Activated T-cell treated with anti-CD3 and anti-CD28 coated beads, Interleukin-2, amount 50 U/mL, for 24 hours (primary cell): ENCODE data around the gene NTRK3.
A peak's percentile ranks its signal among the peaks of the same experiment; 100 is the strongest.

Experiments
- DNase-seq: peaks from one replicate; pipeline ENCODE4 v3.0.0-alpha.2; 2020
- H3K27ac Mint-ChIP-seq: 2 replicates; pipeline ENCODE4 v1.8.0; 2020; ENCODE audit warnings: mild to moderate bottlenecking, mixed read lengths
- H3K27me3 Mint-ChIP-seq: 2 replicates; pipeline ENCODE4 v1.8.0; 2020; ENCODE audit warnings: mixed read lengths
- H3K36me3 Mint-ChIP-seq: 2 replicates; pipeline ENCODE4 v1.8.0; 2020; ENCODE audit warnings: low read depth, mixed read lengths
- H3K4me1 Mint-ChIP-seq: 2 replicates; pipeline ENCODE4 v1.8.0; 2020; ENCODE audit warnings: low read depth, mixed read lengths
- H3K4me3 Mint-ChIP-seq: 2 replicates; pipeline ENCODE4 v1.8.0; 2020; ENCODE audit warnings: mild to moderate bottlenecking, moderate library complexity, mixed read lengths
- H3K9me3 Mint-ChIP-seq: 2 replicates; pipeline ENCODE4 v1.8.0; 2020; ENCODE audit warnings: mixed read lengths

NTRK3 gene

GRCh38 chr15:88246666-88247446 is 9.7 kb downstream of the NTRK3 start:
- Mint-ChIP-seq H3K36me3 (no peaks in the 10 kb centered on the region), H3K4me1 (peaks cover 7% of the 10 kb centered on the region), H3K27ac (no peak overlapping the region), H3K9me3 (no peaks in the 10 kb centered on the region), H3K27me3 (peaks cover 39% of the 10 kb centered on the region), H3K4me3 (no peak overlapping the region)
- peak; percentile 84 for DNase-seq

- no peak overlapping the region for H3K4me3 Mint-ChIP-seq
Observed at GRCh38 chr15:88246081-88246480, 10.5 kb downstream of the NTRK3 start.

GRCh38 chr15:88243895-88244787 is 12.4 kb downstream of the NTRK3 start:
- H3K36me3 Mint-ChIP-seq = no peaks in the 10 kb centered on the region
- no peaks in the 10 kb centered on the region for H3K9me3 Mint-ChIP-seq
- no peak overlapping the region for H3K4me3 Mint-ChIP-seq
- H3K27ac Mint-ChIP-seq = no peak overlapping the region
- H3K27me3 Mint-ChIP-seq = peaks cover 41% of the 10 kb centered on the region
- H3K4me1 Mint-ChIP-seq = peaks cover 7% of the 10 kb centered on the region
- DNase-seq = peak; percentile 37

More at GRCh38 chr15:88246081-88246480, 10.5 kb downstream of the NTRK3 start:
- H3K36me3 Mint-ChIP-seq = no peaks in the 10 kb centered on the region
- H3K4me1 Mint-ChIP-seq = peaks cover 7% of the 10 kb centered on the region
- no peaks in the 10 kb centered on the region for H3K9me3 Mint-ChIP-seq
- no peak overlapping the region for H3K27ac Mint-ChIP-seq
- peaks cover 39% of the 10 kb centered on the region for H3K27me3 Mint-ChIP-seq
- no peak for DNase-seq

DNA sequence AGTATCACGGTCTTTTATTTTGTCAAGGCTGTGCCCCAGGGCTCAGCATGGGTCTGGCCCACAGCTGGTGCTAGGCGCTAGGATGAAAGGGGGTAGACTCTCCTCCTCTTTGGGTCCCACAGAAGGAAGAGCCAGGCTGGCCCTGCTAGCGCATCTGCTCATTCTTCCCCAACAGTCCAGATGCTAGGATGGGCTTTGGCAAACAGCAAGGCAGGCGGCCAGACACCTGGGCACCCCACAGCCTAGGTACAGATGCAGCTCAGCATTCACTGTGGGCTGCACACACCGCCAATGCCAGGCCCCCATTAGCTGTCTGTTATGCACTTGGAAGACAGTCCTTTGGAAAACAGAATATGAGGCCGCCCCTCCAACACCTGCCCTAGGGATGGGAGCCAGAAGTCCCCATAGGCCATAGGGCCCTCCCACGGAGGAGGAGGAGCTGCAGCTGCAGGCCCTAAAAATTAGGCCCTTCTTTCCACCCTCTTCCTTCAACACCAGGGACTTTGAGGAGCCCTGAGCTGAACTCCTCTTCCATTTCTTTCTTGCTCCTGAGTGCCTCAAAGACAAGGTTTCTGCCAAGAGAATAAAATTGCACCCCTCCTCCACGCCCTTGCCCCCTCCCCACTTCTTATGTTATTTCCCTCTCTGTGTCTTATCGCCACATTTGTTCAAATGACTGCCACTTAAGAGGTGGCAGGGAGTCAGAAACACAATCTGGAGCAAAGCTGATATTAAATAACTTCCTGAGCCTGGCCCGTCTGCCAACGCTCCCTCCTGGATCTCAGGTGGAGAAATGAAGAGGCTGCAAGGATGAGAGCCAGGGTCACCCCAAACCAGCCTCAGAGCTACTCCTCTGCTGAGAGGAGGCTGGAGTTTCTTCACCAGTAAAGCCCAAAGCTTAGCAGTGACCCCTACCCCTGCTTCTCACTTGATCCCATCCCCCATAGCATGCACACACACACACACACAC is 13.7 kb downstream of the NTRK3 start:
- peaks cover 7% of the 10 kb centered on the region for H3K4me1 Mint-ChIP-seq
- H3K9me3 Mint-ChIP-seq = no peaks in the 10 kb centered on the region
- H3K27ac Mint-ChIP-seq = no peak overlapping the region
- DNase-seq = no peak
- no peak overlapping the region for H3K4me3 Mint-ChIP-seq
- peaks cover 41% of the 10 kb centered on the region for H3K27me3 Mint-ChIP-seq
- H3K36me3 Mint-ChIP-seq = no peaks in the 10 kb centered on the region

DNA sequence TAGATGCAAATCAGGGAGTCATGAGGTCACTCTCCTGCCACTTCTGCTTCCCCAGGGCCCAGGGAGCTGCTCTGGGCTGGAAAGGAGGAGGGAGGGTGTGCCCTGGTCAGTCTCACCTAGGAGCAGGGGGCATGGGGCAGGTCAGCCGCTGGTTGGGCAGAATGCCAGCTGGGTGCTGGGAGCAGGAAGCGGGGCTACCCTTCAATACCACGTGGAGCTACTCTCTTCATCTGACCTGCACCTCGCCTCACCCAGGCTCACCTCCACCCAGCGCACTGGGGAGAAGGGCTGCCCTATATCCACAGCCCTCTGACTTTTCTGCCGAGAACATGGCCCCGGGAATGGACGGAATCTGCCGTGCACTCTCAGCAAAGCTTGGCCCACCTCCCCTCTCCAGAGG is 15.1 kb downstream of the NTRK3 start:
- peaks cover 37% of the 10 kb centered on the region for H3K27me3 Mint-ChIP-seq
- H3K27ac Mint-ChIP-seq = no peak overlapping the region
- DNase-seq = no peak
- no peak overlapping the region for H3K4me3 Mint-ChIP-seq
- no peaks in the 10 kb centered on the region for H3K36me3 Mint-ChIP-seq
- H3K4me1 Mint-ChIP-seq = peaks cover under 1% of the 10 kb centered on the region
- H3K9me3 Mint-ChIP-seq = no peaks in the 10 kb centered on the region

GRCh38 chr15:88241060-88241459 is 15.5 kb downstream of the NTRK3 start:
- no peaks in the 10 kb centered on the region for H3K4me1 Mint-ChIP-seq
- no peak for DNase-seq

GRCh38 chr15:88239594-88239993 is 16.9 kb downstream of the NTRK3 start:
- Mint-ChIP-seq H3K4me1 (no peaks in the 10 kb centered on the region), H3K27me3 (peaks cover 34% of the 10 kb centered on the region), H3K9me3 (no peaks in the 10 kb centered on the region), H3K27ac (no peak overlapping the region), H3K4me3 (no peak overlapping the region), H3K36me3 (no peaks in the 10 kb centered on the region)
- DNase-seq = no peak

More at GRCh38 chr15:88241060-88241459, 15.5 kb downstream of the NTRK3 start:
- Mint-ChIP-seq H3K27ac (no peak overlapping the region), H3K4me3 (no peak overlapping the region), H3K36me3 (no peaks in the 10 kb centered on the region), H3K9me3 (no peaks in the 10 kb centered on the region), H3K27me3 (peaks cover 33% of the 10 kb centered on the region)

- H3K9me3 Mint-ChIP-seq = no peaks in the 10 kb centered on the region
- H3K27ac Mint-ChIP-seq = no peak overlapping the region
- H3K4me1 Mint-ChIP-seq = no peaks in the 10 kb centered on the region
- H3K27me3 Mint-ChIP-seq = peaks cover 34% of the 10 kb centered on the region
- no peak for DNase-seq
- no peak overlapping the region for H3K4me3 Mint-ChIP-seq
- H3K36me3 Mint-ChIP-seq = no peaks in the 10 kb centered on the region
Observed at GRCh38 chr15:88238618-88239430, 17.7 kb downstream of the NTRK3 start.

DNA sequence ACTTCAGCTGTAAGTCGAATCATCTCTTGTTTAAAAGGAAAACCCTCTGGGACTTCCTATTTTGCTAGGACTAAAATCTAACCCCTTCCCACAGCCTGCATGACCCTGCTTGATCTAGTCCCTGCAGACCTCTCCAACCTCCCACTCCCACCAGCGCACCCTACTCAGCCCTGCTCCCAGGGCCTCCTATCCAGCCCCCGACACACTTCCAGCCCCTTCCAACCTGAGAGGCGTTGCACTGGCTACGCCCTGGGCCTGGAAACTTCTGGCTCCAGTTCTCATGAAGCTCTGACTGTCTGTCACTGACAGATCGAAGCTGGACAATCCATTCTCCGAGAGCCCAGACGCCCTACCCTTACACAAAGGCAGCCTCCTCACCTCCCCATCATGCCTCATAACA is 21.8 kb downstream of the NTRK3 start:
- H3K27me3 Mint-ChIP-seq = peaks cover 41% of the 10 kb centered on the region
- no peaks in the 10 kb centered on the region for H3K4me1 Mint-ChIP-seq

DNA sequence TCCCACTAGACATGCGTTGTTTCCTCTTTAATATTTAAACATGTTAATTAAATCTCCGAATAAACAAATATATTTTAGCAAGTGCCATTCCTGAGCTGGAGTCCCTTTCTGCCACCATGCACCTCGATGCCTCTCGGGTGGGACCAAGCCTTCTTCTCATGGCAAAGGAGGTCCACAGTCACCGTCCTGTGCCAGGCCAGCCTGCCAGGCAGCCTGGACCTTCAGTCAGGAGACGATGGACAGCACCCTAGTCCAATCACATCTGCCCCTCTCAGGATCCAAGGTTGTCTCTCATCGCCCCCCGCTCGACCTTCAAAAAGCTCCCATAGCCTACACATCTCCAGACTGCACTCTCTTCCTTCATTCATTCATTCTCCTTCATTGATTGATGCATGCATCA is 22.6 kb downstream of the NTRK3 start:
- DNase-seq = no peak
- no peak overlapping the region for H3K27ac Mint-ChIP-seq
- H3K27me3 Mint-ChIP-seq = peaks cover 49% of the 10 kb centered on the region
- H3K9me3 Mint-ChIP-seq = no peaks in the 10 kb centered on the region
- no peaks in the 10 kb centered on the region for H3K36me3 Mint-ChIP-seq
- no peaks in the 10 kb centered on the region for H3K4me1 Mint-ChIP-seq
- no peak overlapping the region for H3K4me3 Mint-ChIP-seq

More for the DNA sequence above, 21.8 kb downstream of the NTRK3 start:
- no peak for DNase-seq
- no peaks in the 10 kb centered on the region for H3K36me3 Mint-ChIP-seq
- no peak overlapping the region for H3K4me3 Mint-ChIP-seq
- no peak overlapping the region for H3K27ac Mint-ChIP-seq
- H3K9me3 Mint-ChIP-seq = no peaks in the 10 kb centered on the region

DNA sequence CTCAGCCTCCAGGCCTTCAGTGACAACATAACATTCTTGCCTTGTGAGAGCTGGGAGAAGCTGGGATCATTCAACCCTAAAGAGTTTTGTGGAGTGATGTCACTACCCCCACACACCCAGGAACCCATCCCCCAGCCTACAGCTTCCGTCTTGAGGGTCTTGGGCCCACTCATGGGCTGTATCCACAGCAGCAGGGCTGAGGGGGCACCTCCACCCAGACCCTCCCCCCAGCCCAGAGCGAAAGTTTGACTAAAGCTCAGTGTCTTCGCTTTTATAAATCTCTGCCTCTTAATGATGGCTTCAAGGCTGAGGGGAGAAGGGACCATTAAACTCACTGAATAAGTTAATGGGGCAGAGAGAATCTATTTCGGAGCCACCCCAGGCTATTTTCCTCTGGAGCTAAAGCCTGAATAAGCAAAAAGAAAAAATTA is 23.8 kb downstream of the NTRK3 start:
- DNase-seq = no peak
- no peaks in the 10 kb centered on the region for H3K36me3 Mint-ChIP-seq
- no peak overlapping the region for H3K4me3 Mint-ChIP-seq
- peaks cover 53% of the 10 kb centered on the region for H3K27me3 Mint-ChIP-seq
- H3K9me3 Mint-ChIP-seq = no peaks in the 10 kb centered on the region
- no peak overlapping the region for H3K27ac Mint-ChIP-seq
- H3K4me1 Mint-ChIP-seq = no peaks in the 10 kb centered on the region

GRCh38 chr15:88231909-88232644 is 24.5 kb downstream of the NTRK3 start:
- Mint-ChIP-seq H3K9me3 (no peaks in the 10 kb centered on the region), H3K4me1 (no peaks in the 10 kb centered on the region), H3K36me3 (no peaks in the 10 kb centered on the region), H3K27ac (no peak overlapping the region), H3K27me3 (peaks cover 52% of the 10 kb centered on the region), H3K4me3 (no peak overlapping the region)
- no peak for DNase-seq

- peaks cover 47% of the 10 kb centered on the region for H3K27me3 Mint-ChIP-seq
Observed at GRCh38 chr15:88230823-88231222, 25.7 kb downstream of the NTRK3 start.

More at GRCh38 chr15:88230823-88231222, 25.7 kb downstream of the NTRK3 start:
- no peak overlapping the region for H3K4me3 Mint-ChIP-seq
- H3K4me1 Mint-ChIP-seq = no peaks in the 10 kb centered on the region
- DNase-seq = no peak
- no peaks in the 10 kb centered on the region for H3K36me3 Mint-ChIP-seq
- H3K27ac Mint-ChIP-seq = no peak overlapping the region
- no peaks in the 10 kb centered on the region for H3K9me3 Mint-ChIP-seq
